ENCODE measurements around the gene NELL2. TPM values are rescaled to one million over a fixed set of nuclear protein-coding genes. Genes with fewer than 3 reads are reported as not detected.

Gene NELL2
- total and polyA plus RNA-seq, 4 donors, result 0.09 to 0.42 (median 0.17) TPM; not detected in 1

GRCh38 chr12:44558340-44559100 lies 317.6 kb downstream of the NELL2 start:
- Histone ChIP-seq H3K36me3 (ENCODE audit: control insufficient read depth in 4 of 4, insufficient read depth in 3 of 4, low read depth in 1 of 4, low read length in 3 of 4) (no peaks in the 10 kb centered on the region), H3K27me3 (ENCODE audit: control insufficient read depth in 4 of 4, insufficient read depth in 4 of 4, low read length in 3 of 4) (no peaks in the 10 kb centered on the region), H3K9me3 (ENCODE audit: control insufficient read depth in 4 of 4, low read length in 3 of 4) (peaks cover 0 to 2% (median 0%) of the 10 kb centered on the region in 4 donors), H3K27ac (ENCODE audit: low read depth in 1 of 2, low read length in 2 of 2) (no peak overlapping the region), H3K4me3 (ENCODE audit: low read depth in 1 of 3, low read length in 3 of 3) (no peak overlapping the region), H3K9ac (ENCODE audit: low read depth in 1 of 2, low read length in 2 of 2) (no peak overlapping the region), H3K4me1 (ENCODE audit: control insufficient read depth in 4 of 4, insufficient read depth in 4 of 4, low read length in 3 of 4) (no peaks in the 10 kb centered on the region)
- TF ChIP-seq GABPA (IDR thresholded peaks at IDR 0.05 in 1 of 2, conservative IDR thresholded peaks at IDR 0.05 in 1 of 2) (no peak), EGR1 (IDR thresholded peaks at IDR 0.05; ENCODE audit: low read depth in 2 of 2) (no peak), HNF4A (conservative IDR thresholded peaks at IDR 0.05) (no peak), REST (IDR thresholded peaks at IDR 0.05) (no peak), JUND (IDR thresholded peaks at IDR 0.05) (no peak), FOXA2 (IDR thresholded peaks at IDR 0.05) (no peak), FOXA1 (IDR thresholded peaks at IDR 0.05) (no peak)
- no peak for DNase-seq (ENCODE audit: low spot score)
- WGBS, result 90% methylated on average over 14 of the region's 14 CpGs

GRCh38 chr12:44555454-44555853 lies 320.7 kb downstream of the NELL2 start:
- no peak overlapping the region for H3K4me3 ChIP-seq (ENCODE audit: low read depth in 1 of 3, low read length in 3 of 3)
- TF ChIP-seq HNF4G (IDR thresholded peaks at IDR 0.05), result no peak
- no peak for TF ChIP-seq FOXA2 (IDR thresholded peaks at IDR 0.05)
- no peak for TF ChIP-seq TAF1 (conservative IDR thresholded peaks at IDR 0.05)
- no peak for TF ChIP-seq NR2F2 (IDR thresholded peaks at IDR 0.05)
- no peak for TF ChIP-seq ATF3 (IDR thresholded peaks at IDR 0.05)
- TF ChIP-seq ZBTB33 (IDR thresholded peaks at IDR 0.05), result no peak
- no peak for TF ChIP-seq EGR1 (IDR thresholded peaks at IDR 0.05; ENCODE audit: low read depth in 2 of 2)
- TF ChIP-seq REST (IDR thresholded peaks at IDR 0.05), result no peak
- no peak for TF ChIP-seq FOXA1 (IDR thresholded peaks at IDR 0.05)
- no peak for TF ChIP-seq GABPA (IDR thresholded peaks at IDR 0.05 in 1 of 2, conservative IDR thresholded peaks at IDR 0.05 in 1 of 2)
- TF ChIP-seq JUND (IDR thresholded peaks at IDR 0.05), result no peak
- TF ChIP-seq SP1 (IDR thresholded peaks at IDR 0.05), result no peak
- TF ChIP-seq RAD21 (IDR thresholded peaks at IDR 0.05), result no peak
- TF ChIP-seq CTCF (IDR thresholded peaks at IDR 0.05; ENCODE audit: low read depth, low read length, missing input control), result no peak
- no peak for TF ChIP-seq MAX (IDR thresholded peaks at IDR 0.05)
- no peak for TF ChIP-seq YY1 (IDR thresholded peaks at IDR 0.05)
- TF ChIP-seq RXRA (IDR thresholded peaks at IDR 0.05), result no peak
- TF ChIP-seq HNF4A (conservative IDR thresholded peaks at IDR 0.05), result no peak
- H3K27ac ChIP-seq (ENCODE audit: low read depth in 1 of 2, low read length in 2 of 2), result no peak overlapping the region
- H3K9me3 ChIP-seq (ENCODE audit: control insufficient read depth in 4 of 4, low read length in 3 of 4), result no peaks in the 10 kb centered on the region
- DNase-seq (ENCODE audit: low spot score), result no peak
- H3K4me1 ChIP-seq (ENCODE audit: control insufficient read depth in 4 of 4, insufficient read depth in 4 of 4, low read length in 3 of 4), result no peaks in the 10 kb centered on the region
- no peak overlapping the region for H3K9ac ChIP-seq (ENCODE audit: low read depth in 1 of 2, low read length in 2 of 2)
- H3K27me3 ChIP-seq (ENCODE audit: control insufficient read depth in 4 of 4, insufficient read depth in 4 of 4, low read length in 3 of 4), result no peaks in the 10 kb centered on the region
- H3K36me3 ChIP-seq (ENCODE audit: control insufficient read depth in 4 of 4, insufficient read depth in 3 of 4, low read depth in 1 of 4, low read length in 3 of 4), result no peaks in the 10 kb centered on the region

Data from liver (tissue), 9 donors.